ENCODE measurements around the gene TSHZ2.

DNA sequence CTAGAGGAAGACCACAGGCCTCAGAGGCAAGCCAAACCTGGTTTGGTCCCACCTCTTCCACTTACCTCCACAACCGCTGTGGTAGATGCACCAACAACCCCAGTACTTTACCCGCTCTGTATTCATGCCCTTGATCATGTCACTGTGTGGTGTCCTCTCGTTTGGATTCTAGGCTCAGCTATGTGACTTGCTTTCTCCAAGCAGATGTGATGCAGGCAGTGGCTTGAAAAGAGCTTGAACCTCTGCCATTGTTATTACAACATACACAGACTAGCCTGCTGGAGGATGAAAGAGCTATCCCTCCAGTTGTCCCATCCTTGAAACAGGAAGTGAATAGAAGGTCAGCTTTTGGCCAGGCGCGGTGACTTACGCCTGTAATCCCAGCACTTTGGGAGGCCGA is 473.8 kb downstream of the TSHZ2 start:
- TF ChIP-seq, protein P1, sequence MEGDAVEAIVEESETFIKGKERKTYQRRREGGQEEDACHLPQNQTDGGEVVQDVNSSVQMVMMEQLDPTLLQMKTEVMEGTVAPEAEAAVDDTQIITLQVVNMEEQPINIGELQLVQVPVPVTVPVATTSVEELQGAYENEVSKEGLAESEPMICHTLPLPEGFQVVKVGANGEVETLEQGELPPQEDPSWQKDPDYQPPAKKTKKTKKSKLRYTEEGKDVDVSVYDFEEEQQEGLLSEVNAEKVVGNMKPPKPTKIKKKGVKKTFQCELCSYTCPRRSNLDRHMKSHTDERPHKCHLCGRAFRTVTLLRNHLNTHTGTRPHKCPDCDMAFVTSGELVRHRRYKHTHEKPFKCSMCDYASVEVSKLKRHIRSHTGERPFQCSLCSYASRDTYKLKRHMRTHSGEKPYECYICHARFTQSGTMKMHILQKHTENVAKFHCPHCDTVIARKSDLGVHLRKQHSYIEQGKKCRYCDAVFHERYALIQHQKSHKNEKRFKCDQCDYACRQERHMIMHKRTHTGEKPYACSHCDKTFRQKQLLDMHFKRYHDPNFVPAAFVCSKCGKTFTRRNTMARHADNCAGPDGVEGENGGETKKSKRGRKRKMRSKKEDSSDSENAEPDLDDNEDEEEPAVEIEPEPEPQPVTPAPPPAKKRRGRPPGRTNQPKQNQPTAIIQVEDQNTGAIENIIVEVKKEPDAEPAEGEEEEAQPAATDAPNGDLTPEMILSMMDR (IDR thresholded peaks at IDR 0.05) = no peak
- TF ChIP-seq ZFX (IDR thresholded peaks at IDR 0.05; ENCODE audit: borderline replicate concordance) = no peak
